Measurements from ENCODE around the gene SLC15A3.

- TF ChIP-seq CTCF (IDR thresholded peaks at IDR 0.05) (no peak), POLR2A (IDR thresholded peaks at IDR 0.05) (no peak)
Observed at GRCh38 chr11:60924110-60924905, 27.7 kb downstream of the SLC15A3 start, which contains the start of gene TMEM132A.
